NCI-H526 (cell line): ENCODE data around the gene FNDC11.
"Not testable (repeated sequence)": the region's sequence is repeated elsewhere in the genome, so short reads cannot be mapped to it uniquely, and the experiment has no call there.

Experiments
- DNase-seq, 2 experiments: peaks; one replicate each; lab custom pipeline; 2025; lab: John Stamatoyannopoulos, UW

The FNDC11 gene, protein sequence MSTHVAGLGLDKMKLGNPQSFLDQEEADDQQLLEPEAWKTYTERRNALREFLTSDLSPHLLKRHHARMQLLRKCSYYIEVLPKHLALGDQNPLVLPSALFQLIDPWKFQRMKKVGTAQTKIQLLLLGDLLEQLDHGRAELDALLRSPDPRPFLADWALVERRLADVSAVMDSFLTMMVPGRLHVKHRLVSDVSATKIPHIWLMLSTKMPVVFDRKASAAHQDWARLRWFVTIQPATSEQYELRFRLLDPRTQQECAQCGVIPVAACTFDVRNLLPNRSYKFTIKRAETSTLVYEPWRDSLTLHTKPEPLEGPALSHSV

DNA sequence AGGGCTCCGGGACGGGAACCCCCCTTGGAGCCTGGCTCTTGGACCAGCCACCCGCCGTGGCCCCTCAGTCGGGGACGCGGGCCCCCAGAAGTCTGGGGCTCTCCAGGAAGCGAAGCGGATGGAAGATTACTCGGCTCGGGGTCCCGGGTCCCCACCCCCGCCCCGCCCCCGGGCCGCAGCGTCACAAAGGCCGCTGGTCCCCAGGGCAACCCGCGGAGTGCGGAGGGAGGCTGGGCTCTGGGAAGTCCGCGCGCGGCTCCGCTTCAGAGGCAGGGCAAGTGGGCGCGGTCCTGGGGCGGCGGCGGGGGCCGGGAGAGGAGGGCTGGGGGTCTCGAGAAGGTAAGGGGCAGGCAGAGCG lies at the start of gene FNDC11:
TSS of gene FNDC11 (plus strand) at position 227 of the 358 bp plus-strand sequence. CDS start 1,505 bp downstream, outside the sequence.
- DNase-seq = peak in 1 of 2 experiments; percentile 60

DNA sequence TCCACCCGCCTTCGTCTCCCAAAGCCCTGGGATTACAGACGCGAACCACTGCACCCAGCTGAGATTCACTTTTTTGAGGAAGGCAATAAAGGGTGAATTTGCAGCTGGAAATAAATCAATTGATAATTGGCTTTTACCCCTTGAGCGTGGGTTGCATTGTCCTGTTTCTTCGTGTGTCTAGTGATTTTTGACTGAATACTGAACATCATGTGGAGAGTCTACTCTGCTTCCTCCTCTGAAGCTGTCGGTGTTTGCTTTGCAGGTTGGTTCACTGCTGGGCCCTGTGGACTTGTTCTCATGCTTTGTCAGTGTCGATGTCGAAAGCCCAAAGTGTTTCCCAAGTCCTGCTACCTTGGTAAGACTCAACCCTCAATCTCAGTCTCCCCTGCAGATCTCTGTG lies 49.3 kb upstream of the FNDC11 start:
- no peak for DNase-seq

DNA sequence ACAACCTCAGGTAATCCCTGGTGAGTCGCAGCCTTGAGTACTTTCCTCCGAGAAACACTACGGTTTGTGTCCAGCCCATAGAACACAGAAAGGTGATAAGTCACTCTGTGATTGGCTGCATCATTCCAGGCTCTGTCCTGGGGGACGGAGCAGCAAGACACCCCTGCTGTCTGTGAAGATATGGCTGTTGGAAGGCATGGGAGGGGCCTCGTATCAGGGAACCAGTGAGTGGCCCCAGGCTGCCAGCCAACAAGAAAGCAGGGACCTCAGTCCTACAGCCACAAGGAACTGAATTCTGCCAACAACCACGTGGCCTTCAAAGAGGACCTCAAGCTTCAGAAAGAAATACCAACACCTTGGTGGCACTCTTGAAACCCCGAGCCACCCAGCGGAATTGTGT lies 48.7 kb upstream of the FNDC11 start:
- no peak for DNase-seq

DNA sequence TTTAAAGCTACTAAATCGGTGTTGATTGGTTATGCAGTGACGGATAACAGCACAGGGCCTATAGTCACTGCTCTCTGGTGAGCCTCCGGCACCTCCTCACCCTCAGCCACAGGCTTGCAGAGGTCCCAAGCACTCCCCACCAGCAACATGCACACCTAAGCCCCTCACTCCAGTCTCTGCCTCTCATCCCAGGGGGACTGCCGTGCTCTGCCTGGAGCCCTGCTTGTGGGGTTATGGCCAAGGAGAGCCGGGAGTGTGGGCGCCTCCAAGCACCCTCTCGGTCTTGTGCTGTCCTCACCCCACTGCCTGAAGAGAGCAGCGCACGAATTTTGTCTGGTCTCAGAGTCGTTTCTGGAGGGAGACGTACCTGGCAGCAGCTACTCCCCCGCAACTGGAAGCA lies 48.2 kb upstream of the FNDC11 start:
- DNase-seq = no peak

DNA sequence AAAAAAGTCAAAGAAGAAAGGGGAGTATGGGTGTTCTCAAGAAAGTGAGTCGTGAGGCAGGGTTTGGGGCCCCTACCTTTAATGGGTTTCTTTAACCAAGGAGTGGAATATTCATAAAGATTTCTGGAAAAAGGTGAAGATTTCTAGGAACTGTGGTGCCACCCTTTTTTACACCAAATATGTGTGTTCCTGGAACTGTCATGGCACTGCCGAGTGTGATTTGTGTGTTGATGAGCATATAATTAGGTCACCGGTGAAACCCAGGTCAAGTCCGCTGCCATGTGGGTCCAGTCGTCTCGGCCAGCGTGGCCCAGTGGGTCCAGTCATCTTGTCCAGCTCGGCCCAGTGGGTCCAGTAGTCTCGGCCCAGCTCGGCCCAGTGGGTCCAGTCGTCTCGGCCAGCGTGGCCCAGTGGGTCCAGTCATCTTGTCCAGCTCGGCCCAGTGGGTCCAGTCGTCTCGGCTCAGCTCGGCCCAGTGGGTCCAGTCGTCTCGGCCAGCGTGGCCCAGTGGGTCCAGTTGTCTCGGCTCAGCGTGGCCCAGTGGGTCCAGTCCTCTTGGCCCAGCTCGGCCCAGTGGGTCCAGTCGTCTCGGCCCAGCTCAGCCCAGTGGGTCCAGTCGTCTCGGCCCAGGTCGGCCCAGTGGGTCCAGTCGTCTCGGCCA lies 46.7 kb upstream of the FNDC11 start:
- no peak for DNase-seq

DNA sequence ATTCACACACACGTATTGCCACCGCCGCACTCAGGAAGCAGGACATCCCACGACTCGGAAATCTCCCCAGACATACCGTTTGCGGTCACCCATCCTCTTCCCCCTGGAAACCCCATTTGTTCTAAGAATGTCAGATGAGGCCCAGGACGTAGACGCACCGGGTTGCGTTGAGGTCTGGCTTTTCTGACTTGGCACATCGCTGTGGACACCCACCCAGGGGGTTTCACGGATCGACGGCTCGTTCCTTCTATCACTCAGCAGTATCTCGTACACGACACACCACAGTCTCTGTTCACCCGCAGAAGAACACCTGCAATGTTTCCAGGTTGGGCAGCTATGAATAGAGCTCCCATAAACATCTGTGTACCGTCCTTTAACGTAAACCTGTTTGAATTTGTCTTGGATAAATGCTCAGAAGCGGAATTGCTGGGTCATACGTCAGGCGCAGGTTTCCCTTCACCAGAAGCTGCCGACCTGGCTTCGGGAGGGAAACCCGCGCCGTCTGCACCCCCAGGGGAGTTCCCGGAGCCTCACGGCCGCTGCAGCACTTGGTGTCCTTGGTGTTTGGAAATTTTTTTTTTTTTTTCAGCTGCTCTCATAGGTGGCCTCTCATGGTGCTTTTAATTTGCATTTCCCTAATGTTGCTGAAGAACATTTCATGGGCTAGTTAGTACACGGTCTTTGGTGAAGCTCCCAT lies 45.7 kb upstream of the FNDC11 start:
- peak; percentile 69 to 88 for DNase-seq

DNA sequence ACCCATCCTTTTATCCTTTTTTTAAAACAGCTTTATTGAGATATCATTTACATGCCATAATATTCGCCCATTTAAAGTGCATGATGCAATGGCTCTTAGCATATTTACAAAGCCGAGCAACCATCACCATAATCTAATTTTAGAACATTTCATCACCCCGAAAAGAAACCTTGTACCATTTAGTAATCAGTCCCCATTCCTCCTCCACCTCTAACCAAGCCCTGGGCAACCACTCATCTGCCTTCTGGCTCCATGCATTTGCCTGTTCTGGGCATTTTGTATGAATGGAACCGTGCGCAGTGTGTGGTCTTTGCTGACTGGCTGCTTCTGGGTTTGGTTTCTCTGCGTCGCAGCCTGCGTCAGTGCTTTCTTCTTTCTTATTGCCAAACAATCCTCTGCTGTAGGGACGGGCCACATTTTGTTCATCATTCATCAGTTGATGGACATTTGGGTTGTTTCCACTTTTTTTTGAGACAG lies 44.8 kb upstream of the FNDC11 start:
- no peak for DNase-seq

DNA sequence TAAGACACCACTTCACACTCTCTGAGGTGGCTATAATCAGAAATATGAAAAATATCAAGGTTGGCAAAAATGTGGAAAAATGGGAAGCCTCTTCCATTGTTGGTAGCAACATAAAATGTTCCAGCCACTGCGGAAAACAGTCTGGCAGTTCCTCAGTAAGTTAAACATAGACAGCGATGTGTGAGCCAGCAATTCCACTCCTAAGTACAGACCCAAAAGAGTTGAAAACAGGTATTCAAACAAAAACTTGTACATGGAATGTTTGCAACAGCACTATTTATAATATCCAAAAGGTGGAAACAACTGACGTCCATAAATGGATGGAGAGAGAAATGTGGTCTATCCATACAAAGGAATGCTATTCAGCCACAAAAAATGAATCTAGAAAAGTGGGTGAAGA lies 40.8 kb upstream of the FNDC11 start:
- DNase-seq = no peak

DNA sequence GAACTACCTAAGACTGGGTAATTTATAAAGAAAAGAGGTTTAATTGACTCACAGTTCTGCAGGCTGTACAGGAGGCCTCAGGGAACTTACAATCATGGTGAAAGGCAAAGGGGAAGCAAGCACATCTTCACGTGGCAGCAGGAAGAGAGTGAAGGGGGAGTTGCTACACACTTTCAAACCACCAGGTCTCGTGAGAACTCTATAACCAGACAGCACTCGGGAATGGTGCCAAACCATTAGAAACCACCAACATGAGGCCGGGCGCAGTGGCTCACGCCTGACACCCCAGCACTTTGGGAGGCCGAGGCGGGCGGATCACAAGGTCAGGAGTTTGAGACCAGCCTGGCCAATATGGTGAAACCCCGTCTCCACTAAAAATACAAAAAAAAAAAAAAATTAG lies 39.4 kb upstream of the FNDC11 start:
- DNase-seq = not testable (repeated sequence)

DNA sequence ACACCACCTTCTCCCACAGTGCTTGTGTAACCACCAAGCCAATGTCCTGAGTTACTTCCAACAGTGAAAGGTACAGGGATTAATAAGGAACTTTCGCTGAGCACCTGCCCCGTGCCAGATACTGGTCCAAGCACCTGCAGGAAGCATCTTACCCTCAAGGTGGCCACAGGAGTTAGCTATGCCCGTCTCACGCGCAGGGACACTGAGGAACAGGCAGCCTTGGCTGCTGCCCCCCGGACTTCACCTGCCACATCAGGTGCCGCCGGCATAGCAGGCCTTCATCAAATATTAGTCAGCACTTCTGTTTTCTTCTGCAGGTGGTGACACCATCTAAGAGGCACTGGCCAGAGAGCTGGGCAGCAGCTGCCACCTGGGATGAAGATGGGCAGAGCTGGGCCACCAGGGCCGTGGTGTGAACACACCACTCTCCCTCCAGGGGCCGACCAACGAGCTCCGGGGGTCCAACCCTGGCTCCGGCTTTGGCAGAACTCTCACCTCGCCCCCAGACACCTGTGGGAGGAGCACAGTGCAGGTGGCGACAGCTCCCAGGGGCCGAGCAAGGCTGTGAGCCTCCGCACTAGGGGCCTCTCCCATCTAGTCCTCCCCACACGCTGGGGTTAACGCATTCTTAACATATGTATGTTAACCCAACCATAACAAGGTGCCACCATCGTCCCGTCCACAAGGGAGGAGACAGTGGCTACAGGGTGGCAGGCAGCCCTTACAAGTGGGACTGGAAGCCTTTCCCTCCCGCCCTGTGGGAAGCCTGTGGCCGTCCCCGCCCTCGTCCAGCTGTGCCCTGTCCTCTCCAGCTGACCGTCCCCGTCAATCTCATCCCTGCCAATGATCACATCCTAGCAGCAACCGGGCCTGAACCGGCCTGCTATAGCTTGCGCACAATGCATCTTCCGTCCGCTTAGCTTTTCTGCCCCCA lies 36.3 kb upstream of the FNDC11 start:
- no peak for DNase-seq

DNA sequence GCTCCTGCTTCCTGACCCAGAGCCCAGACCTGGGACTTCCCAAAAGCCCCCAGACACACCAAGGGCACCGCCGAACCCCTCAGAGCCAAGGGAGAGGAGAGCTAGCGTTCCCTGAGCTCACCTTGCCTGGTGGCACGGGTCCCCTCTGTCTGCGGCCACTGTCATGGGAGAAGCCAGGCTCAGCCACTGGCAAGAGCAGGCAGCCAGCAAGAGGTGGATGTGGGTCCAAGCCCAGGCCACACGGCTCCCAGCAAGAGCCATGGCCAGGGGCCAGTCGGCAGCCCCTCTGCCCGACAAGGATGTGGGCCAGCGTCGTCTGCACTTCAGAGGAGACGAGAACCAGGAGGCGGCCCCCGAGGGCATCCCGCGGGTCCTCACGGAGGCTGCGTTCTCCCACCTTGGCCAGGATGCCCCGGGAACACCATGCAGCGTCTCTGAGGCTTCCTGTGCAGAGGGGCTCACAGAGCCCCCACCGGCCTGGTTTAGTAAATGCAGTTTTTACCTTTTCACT lies 35.6 kb upstream of the FNDC11 start:
- no peak for DNase-seq

DNA sequence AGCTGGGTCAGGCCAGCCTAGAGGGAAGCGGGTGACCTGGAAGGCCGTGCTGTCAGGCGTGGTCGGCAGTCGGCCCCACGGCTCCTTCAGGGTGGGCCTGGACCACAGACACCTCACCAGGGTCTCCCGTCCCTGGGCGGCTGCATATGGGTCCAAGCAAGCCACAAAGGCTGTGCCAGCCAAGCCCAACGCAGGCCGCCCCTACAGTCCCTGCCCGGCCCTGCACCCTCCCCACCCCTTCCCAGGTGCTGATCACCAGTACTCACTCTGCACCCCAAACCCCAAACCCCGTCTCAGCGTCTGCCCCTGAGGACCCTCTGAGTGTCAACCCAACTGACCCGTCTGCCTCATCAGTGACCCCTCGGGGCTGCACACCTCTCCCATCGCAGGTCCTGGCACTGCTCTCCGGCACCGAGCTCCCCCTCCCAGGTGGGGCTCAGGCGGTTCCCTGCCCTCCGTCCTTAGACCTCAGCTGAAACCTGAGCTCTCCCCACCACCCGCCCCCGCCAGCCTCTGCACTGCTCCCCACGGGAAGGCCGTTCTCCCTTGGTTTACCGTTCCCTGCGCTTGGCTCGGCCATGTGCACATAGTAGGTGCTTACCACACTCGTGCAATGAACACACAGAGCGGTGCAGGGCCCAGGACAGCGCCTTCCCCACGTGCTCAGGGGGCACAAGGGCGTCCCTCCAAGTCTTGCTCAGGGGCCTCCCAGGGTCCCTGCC lies 34.9 kb upstream of the FNDC11 start:
- DNase-seq = no peak

DNA sequence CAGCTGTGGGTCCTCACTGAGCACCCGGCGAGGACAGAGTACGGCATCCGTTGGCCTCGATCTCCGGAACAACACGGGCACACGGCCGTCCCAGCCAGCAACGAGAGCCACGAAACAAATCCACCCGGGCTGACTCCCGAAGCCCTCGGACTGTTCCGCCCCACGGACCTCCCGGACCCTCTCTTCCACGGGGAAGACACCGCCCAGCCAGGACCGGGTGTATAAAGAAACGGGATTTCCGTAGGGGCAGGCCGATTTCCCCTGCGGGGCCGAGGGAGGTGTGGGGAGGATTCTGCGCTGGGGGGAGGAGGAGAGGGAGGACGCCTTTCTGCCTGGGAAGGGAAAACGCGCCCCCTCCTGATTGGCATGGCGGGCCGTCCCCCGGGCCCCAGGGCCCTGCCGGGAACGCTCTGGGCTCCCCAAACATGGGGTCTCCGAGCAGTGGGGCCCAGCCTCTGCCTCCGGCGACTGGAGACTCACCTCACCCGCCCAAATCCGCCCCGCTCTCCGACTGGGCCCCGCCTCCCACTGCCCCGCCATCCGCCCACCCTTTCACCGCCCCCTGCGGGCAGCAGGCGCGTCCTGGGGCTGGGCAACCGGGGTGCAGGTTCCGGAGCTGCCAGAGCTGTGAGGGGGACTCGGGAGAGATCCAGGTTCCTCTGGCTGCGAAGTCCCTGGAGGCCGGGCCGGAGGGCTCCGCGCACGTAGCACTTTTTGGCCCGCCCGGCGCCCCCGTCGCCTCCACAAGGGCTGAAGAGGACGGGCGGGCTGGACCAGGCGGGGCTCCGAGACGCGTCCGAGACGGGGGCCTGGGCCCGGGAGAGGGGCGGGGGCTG lies 34.1 kb upstream of the FNDC11 start:
- peak in 1 of 2 experiments; percentile 70 for DNase-seq

DNA sequence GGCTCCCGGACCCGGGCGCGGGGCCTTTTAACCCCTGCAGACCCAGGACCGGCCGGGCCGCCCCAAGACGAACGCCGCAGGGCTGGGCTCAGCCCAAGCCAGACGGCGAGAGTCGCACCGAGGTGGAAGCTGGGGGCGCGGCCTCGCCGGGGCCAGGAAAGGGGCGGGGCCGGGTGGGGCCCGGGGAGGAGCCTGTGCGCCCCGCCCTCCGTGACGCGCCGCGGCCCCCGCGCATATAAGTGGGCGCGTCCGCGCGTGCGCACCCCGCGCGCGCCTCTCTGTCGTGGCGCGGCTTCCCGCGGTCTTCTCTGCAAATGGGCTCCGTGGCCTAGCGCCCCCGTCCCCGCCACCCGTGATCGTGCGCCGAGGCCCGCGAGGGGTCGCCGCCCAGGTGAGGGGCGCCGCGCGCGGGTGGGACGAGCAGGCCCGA lies 33.4 kb upstream of the FNDC11 start, which contains the start of gene PPDPF:
TSS of gene PPDPF (plus strand) at position 262 of the 430 bp plus-strand sequence. CDS start 544 bp downstream, outside the sequence.
- DNase-seq = peak in 1 of 2 experiments; percentile 88

DNA sequence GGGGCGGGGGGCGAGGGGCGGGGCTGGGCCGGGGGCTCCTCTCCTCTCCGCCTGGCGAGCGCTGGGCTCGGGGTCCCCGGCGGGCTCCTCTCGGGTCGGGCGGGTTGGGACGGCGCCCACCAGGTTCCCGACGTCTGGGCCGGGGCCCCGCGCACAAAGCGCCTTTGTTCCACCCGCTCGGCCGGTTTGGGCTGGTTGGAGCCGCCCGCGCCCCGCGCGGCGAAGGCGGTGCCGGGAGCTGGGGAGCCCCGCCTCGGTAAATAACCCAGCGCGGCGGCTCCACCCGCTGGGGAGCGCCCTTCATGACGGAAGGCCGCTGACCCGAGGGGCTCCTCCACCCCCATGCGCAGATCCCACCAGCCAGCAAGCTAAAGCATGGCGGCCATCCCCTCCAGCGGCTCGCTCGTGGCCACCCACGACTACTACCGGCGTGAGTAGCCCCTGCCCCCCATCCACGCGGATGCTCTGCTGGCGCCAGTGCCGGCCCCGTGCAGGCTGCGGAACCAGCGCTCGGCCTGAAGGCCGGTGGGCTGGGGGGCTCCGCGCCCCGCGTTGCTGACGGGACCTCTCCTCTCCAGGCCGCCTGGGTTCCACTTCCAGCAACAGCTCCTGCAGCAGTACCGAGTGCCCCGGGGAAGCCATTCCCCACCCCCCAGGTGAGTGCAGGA lies 32.9 kb upstream of the FNDC11 start:
- peak; percentile 68 to 92 for DNase-seq

DNA sequence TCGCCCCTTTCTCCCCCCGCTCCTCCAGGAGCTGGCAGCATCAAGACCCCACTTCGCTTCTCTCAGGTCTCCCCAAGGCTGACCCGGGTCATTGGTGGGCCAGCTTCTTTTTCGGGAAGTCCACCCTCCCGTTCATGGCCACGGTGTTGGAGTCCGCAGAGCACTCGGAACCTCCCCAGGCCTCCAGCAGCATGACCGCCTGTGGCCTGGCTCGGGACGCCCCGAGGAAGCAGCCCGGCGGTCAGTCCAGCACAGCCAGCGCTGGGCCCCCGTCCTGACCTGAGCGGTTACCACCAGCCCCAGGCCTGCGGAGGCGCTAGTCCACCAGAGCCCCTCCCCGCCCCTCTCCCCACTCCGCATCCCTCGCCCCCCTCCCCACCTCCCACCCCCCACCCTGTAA lies 32.4 kb upstream of the FNDC11 start:
- no peak for DNase-seq

DNA sequence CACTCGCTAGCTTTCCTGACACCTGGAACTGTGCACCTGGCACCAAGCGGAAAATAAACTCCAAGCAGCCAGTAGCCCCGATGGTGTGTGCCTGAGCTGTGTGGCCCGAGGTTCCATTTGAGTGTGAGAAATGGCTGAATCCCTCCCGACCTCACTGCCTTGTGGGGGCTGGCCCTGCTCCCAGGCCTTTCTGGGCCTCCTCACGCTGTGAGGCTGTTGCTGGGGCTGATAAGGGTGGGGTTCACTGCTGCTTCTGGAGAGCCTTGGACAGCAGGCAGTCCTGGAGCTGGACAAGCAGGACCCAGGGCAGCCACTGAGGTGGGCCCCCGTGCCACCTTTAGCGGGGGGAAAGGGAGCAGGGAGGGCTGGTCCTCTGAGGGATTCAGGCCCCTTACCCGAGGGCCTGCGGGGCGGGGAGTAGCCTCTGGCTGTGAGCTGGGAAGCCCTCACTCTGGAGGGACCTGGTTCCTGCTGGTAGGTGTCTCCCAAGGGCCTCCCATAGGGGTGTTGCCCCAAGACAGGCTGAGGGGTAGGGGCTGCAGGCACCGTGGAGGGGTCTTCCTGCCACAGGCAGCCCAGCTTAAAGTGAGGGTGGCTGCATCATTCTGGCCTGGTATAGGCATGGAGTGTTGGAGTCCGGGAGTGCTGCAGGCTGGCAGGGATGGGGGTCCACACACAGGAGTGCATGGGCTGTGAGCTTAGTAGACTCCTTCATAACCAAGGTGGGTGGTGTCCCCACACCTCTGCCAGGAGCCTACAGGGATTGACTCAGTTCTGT lies 31.7 kb upstream of the FNDC11 start:
- no peak for DNase-seq

DNA sequence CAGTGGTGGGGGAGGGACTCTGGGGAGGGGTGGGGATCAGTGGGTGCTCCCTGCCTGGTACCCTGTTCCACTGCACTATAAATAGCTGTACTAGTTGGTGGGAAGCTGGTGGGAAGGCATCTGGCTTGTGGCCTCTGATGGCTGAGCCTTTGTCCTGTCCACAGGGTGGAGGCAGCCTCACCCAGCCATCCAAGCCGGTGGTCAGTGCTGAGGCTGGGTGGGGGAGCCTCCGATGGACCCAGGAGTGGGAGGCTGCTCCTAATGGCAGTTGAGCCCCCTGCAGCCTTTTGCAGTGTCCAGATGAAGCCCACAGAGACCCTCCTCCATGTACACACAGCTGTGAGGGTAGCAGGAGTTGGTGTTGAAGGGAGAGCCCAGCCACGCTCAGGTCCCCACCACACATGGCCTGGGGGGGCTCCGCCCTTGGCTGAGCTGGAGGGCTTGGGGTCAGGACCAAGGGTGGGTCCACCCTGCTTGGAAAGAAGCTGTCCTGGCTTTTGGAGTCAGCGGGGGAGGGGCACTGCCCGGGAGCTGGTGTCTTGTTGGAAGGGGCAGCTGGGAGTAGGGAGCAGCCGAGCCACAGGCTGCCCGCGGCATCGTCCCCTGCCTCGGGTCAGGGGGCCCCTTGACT lies 30.9 kb upstream of the FNDC11 start:
- DNase-seq = no peak
